ENCODE data around the gene ZNF236.

DNA sequence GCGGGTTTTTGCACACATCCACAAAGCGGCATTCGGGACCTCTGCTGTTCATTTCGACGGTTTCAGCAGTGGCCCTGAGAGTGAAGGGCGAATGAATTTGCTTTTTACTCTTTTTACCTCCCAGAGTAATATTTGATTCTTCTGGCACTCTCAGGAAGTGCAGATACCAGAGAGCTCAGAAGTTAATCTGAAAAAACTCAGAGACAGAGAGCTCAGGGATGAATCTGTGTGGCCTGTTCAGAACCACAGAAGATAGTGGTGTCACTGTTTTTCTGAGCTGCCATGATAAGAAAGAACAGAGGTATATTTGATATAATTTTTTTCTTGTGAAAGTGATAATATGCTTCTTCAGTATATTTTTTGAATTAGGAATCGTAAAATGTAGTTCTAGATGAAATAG, 181.0 kb downstream of the ZNF236 start:
- TF ChIP-seq NPAS2 (CRISPR knock-in tag; IDR thresholded peaks at IDR 0.05; ENCODE audit: borderline replicate concordance) (no peak), JUN (IDR thresholded peaks at IDR 0.05) (no peak), CTCF (IDR thresholded peaks at IDR 0.05) (no peak), ZSCAN20 (CRISPR knock-in tag; IDR thresholded peaks at IDR 0.05) (no peak), POLR2A (IDR thresholded peaks at IDR 0.05; ENCODE audit: low read length) (no peak), HOXA7 (CRISPR knock-in tag; IDR thresholded peaks at IDR 0.05) (no peak), KDM1A (IDR thresholded peaks at IDR 0.05; ENCODE audit: low read depth) (no peak), CEBPB (IDR thresholded peaks at IDR 0.05) (no peak), GATA3 (IDR thresholded peaks at IDR 0.05; ENCODE audit: borderline replicate concordance) (no peak), FOSL2 (IDR thresholded peaks at IDR 0.05) (no peak), FOSL2 (CRISPR knock-in tag; IDR thresholded peaks at IDR 0.05) (no peak), BHLHE40 (IDR thresholded peaks at IDR 0.05; ENCODE audit: low read depth, low read length) (no peak), RFX5 (IDR thresholded peaks at IDR 0.05) (no peak)
- TF ChIP-seq, protein P1, sequence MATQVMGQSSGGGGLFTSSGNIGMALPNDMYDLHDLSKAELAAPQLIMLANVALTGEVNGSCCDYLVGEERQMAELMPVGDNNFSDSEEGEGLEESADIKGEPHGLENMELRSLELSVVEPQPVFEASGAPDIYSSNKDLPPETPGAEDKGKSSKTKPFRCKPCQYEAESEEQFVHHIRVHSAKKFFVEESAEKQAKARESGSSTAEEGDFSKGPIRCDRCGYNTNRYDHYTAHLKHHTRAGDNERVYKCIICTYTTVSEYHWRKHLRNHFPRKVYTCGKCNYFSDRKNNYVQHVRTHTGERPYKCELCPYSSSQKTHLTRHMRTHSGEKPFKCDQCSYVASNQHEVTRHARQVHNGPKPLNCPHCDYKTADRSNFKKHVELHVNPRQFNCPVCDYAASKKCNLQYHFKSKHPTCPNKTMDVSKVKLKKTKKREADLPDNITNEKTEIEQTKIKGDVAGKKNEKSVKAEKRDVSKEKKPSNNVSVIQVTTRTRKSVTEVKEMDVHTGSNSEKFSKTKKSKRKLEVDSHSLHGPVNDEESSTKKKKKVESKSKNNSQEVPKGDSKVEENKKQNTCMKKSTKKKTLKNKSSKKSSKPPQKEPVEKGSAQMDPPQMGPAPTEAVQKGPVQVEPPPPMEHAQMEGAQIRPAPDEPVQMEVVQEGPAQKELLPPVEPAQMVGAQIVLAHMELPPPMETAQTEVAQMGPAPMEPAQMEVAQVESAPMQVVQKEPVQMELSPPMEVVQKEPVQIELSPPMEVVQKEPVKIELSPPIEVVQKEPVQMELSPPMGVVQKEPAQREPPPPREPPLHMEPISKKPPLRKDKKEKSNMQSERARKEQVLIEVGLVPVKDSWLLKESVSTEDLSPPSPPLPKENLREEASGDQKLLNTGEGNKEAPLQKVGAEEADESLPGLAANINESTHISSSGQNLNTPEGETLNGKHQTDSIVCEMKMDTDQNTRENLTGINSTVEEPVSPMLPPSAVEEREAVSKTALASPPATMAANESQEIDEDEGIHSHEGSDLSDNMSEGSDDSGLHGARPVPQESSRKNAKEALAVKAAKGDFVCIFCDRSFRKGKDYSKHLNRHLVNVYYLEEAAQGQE (IDR thresholded peaks at IDR 0.05) = no peak

Measured in A549 (cell line).